ENCODE data around the gene LLGL1. TPM values are rescaled to one million over a fixed set of nuclear protein-coding genes. Genes with fewer than 3 reads are reported as not detected.

Gene LLGL1
- total RNA-seq, 4 donors from 2014 or later: 7.5 to 19.0 (median 15.4) TPM

GRCh38 chr17:18229254-18229653 lies 3.8 kb downstream of the LLGL1 start:
- TF ChIP-seq POLR2A (IDR thresholded peaks at IDR 0.05) (no peak), CTCF (IDR thresholded peaks at IDR 0.05) (no peak)
- H3K4me1 ChIP-seq: peaks cover 3 to 18% (median 11%) of the 10 kb centered on the region in 4 donors
- H3K4me3 ChIP-seq: no peak overlapping the region
- DNase-seq: no peak
- H3K27me3 ChIP-seq: no peaks in the 10 kb centered on the region
- no peak overlapping the region for H3K27ac ChIP-seq
- no peaks in the 10 kb centered on the region for H3K9me3 ChIP-seq
- peaks cover 0 to 7% (median 0%) of the 10 kb centered on the region in 3 donors for H3K36me3 ChIP-seq

- Histone ChIP-seq H3K36me3 (peaks cover 0 to 12% (median 0%) of the 10 kb centered on the region in 3 donors), H3K4me3 (no peak overlapping the region), H3K27me3 (no peaks in the 10 kb centered on the region), H3K27ac (no peak overlapping the region), H3K9me3 (no peaks in the 10 kb centered on the region), H3K4me1 (peaks cover 3 to 18% (median 9%) of the 10 kb centered on the region in 4 donors)
- TF ChIP-seq POLR2A (IDR thresholded peaks at IDR 0.05) (no peak), CTCF (IDR thresholded peaks at IDR 0.05) (no peak)
- DNase-seq: no peak
These were observed 4.3 kb downstream of the LLGL1 start for GRCh38 chr17:18229771-18230170.

- no peak for TF ChIP-seq CTCF (IDR thresholded peaks at IDR 0.05)
- TF ChIP-seq POLR2A (IDR thresholded peaks at IDR 0.05): no peak
- H3K36me3 ChIP-seq: peaks cover 0 to 19% (median 0%) of the 10 kb centered on the region in 3 donors
- no peak overlapping the region for H3K4me3 ChIP-seq
- DNase-seq: no peak
- peaks cover 0 to 14% (median 8%) of the 10 kb centered on the region in 4 donors for H3K4me1 ChIP-seq
- H3K27ac ChIP-seq: no peak overlapping the region
- H3K9me3 ChIP-seq: no peaks in the 10 kb centered on the region
- no peaks in the 10 kb centered on the region for H3K27me3 ChIP-seq
These were observed 5.1 kb downstream of the LLGL1 start for GRCh38 chr17:18230288-18231141.

- Histone ChIP-seq H3K36me3 (peaks cover 0 to 23% (median 0%) of the 10 kb centered on the region in 3 donors), H3K27me3 (no peaks in the 10 kb centered on the region), H3K9me3 (no peaks in the 10 kb centered on the region), H3K27ac (no peak overlapping the region), H3K4me1 (peaks cover 0 to 12% (median 7%) of the 10 kb centered on the region in 4 donors), H3K4me3 (no peak overlapping the region)
- no peak for DNase-seq
- TF ChIP-seq POLR2A (IDR thresholded peaks at IDR 0.05): no peak
- TF ChIP-seq CTCF (IDR thresholded peaks at IDR 0.05): no peak
These were observed 5.7 kb downstream of the LLGL1 start for GRCh38 chr17:18231164-18231563.

- no peaks in the 10 kb centered on the region for H3K4me1 ChIP-seq
- H3K27ac ChIP-seq: no peak overlapping the region
- no peaks in the 10 kb centered on the region for H3K9me3 ChIP-seq
- no peak for TF ChIP-seq CTCF (IDR thresholded peaks at IDR 0.05)
- no peak for TF ChIP-seq POLR2A (IDR thresholded peaks at IDR 0.05)
- H3K4me3 ChIP-seq: no peak overlapping the region
- H3K36me3 ChIP-seq: peaks cover 0 to 42% (median 0%) of the 10 kb centered on the region in 3 donors
- no peaks in the 10 kb centered on the region for H3K27me3 ChIP-seq
- no peak for DNase-seq
These were observed 8.5 kb downstream of the LLGL1 start for GRCh38 chr17:18233803-18234518.
